RWPE2 (cell line): ENCODE data around the gene NLRP1.
A peak's percentile ranks its signal among the peaks of the same experiment; 100 is the strongest.

ENCODE experiments used
- ATAC-seq: fragments of 200-7000 bp; cut with Tn5 transposase; 3 replicates; pipeline ENCODE4 v1.9.1; 2021; ENCODE audit warnings: low read depth
- DNase-seq: peaks from one replicate; pipeline ENCODE4 v3.0.0-alpha.2; 2020; ENCODE audit warnings: low spot score
- H3K27ac ChIP-seq: fragments of 450-650 bp; 2 replicates; pipeline ENCODE4 v1.5.1; 2017; ENCODE audit warnings: mild to moderate bottlenecking; ENCODE audit not compliant: poor library complexity, severe bottlenecking
- H3K27me3 ChIP-seq: fragments of 250-450 bp; sonication (Bioruptor Pico); 2 replicates; pipeline ENCODE4 v1.5.1; 2021; ENCODE audit warnings: mild to moderate bottlenecking, moderate library complexity; ENCODE audit not compliant: insufficient read depth, poor library complexity, severe bottlenecking
- H3K36me3 ChIP-seq: fragments of 250-450 bp; sonication (Bioruptor Pico); 2 replicates; pipeline ENCODE4 v1.5.1; 2020; ENCODE audit warnings: low read depth, mild to moderate bottlenecking, moderate library complexity
- H3K4me1 ChIP-seq: fragments of 250-450 bp; sonication (Bioruptor Pico); 2 replicates; pipeline ENCODE4 v1.5.1; 2021; ENCODE audit warnings: mild to moderate bottlenecking, moderate library complexity; ENCODE audit not compliant: insufficient read depth, poor library complexity, severe bottlenecking
- H3K4me3 ChIP-seq: fragments of 250-450 bp; sonication (Bioruptor Pico); 2 replicates; pipeline ENCODE4 v1.5.1; 2021; ENCODE audit warnings: mild to moderate bottlenecking, moderate library complexity; ENCODE audit not compliant: severe bottlenecking
- H3K9me3 ChIP-seq: fragments of 250-450 bp; sonication (Bioruptor Pico); 2 replicates; pipeline ENCODE4 v1.5.1; 2021; ENCODE audit warnings: mild to moderate bottlenecking, moderate library complexity; ENCODE audit not compliant: severe bottlenecking
- TF ChIP-seq, protein P1 (sequence below): fragments of 450-650 bp; IDR thresholded peaks from one replicate; pipeline ENCODE4 v1.5.1; 2017; ENCODE audit warnings: mild to moderate bottlenecking, moderate library complexity; ENCODE audit not compliant: poor library complexity, severe bottlenecking

The NLRP1 gene

GRCh38 chr17:5558815-5559785 lies 25.2 kb downstream of the NLRP1 start:
- TF ChIP-seq, protein P1, sequence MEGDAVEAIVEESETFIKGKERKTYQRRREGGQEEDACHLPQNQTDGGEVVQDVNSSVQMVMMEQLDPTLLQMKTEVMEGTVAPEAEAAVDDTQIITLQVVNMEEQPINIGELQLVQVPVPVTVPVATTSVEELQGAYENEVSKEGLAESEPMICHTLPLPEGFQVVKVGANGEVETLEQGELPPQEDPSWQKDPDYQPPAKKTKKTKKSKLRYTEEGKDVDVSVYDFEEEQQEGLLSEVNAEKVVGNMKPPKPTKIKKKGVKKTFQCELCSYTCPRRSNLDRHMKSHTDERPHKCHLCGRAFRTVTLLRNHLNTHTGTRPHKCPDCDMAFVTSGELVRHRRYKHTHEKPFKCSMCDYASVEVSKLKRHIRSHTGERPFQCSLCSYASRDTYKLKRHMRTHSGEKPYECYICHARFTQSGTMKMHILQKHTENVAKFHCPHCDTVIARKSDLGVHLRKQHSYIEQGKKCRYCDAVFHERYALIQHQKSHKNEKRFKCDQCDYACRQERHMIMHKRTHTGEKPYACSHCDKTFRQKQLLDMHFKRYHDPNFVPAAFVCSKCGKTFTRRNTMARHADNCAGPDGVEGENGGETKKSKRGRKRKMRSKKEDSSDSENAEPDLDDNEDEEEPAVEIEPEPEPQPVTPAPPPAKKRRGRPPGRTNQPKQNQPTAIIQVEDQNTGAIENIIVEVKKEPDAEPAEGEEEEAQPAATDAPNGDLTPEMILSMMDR: no peak
- no peak overlapping the region for H3K4me3 ChIP-seq
- H3K27ac ChIP-seq: no peak overlapping the region
- no peaks in the 10 kb centered on the region for H3K9me3 ChIP-seq
- no peak for DNase-seq
- H3K27me3 ChIP-seq: no peaks in the 10 kb centered on the region
- H3K36me3 ChIP-seq: peaks cover 39% of the 10 kb centered on the region
- ATAC-seq: no peak
- no peaks in the 10 kb centered on the region for H3K4me1 ChIP-seq

GRCh38 chr17:5557990-5558389 lies 26.3 kb downstream of the NLRP1 start:
- Histone ChIP-seq H3K27me3 (no peaks in the 10 kb centered on the region), H3K4me1 (no peaks in the 10 kb centered on the region), H3K36me3 (peaks cover 45% of the 10 kb centered on the region), H3K4me3 (no peak overlapping the region), H3K9me3 (no peaks in the 10 kb centered on the region), H3K27ac (peak overlapping the region; percentile 16)
- DNase-seq (no peak), ATAC-seq (no peak)
- TF ChIP-seq, protein P1: no peak

- Histone ChIP-seq H3K4me1 (no peaks in the 10 kb centered on the region), H3K27me3 (no peaks in the 10 kb centered on the region), H3K27ac (peak overlapping the region; percentile 16), H3K9me3 (no peaks in the 10 kb centered on the region), H3K36me3 (peaks cover 51% of the 10 kb centered on the region), H3K4me3 (no peak overlapping the region)
- TF ChIP-seq, protein P1: no peak
- no peak for DNase-seq
- ATAC-seq: peak; percentile 67
These were observed 26.8 kb downstream of the NLRP1 start for GRCh38 chr17:5557485-5557884.

DNA sequence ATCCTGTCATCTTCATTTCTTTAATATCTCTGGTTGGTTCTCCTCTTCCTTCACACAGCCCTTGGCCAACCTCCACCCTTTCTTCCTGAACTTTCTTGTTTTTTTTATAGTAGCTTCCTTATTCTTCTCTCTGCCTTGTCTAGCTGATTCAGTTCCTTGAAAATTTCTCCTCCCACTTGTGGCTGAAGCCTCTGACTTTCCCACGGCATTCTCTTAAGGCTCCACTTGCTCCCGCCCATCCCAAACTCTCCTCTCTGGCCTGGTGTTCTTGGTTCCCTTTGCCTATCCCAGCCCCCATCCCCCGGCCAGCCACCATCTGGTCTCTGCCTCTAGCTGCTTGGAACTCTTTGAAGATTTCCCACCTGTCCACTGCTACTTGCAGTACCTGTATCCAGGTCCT lies 29.1 kb downstream of the NLRP1 start:
- Histone ChIP-seq H3K9me3 (no peaks in the 10 kb centered on the region), H3K4me3 (no peak overlapping the region), H3K27ac (no peak overlapping the region), H3K36me3 (peaks cover 73% of the 10 kb centered on the region), H3K4me1 (no peaks in the 10 kb centered on the region), H3K27me3 (no peaks in the 10 kb centered on the region)
- ATAC-seq (no peak), DNase-seq (no peak)
- TF ChIP-seq, protein P1: no peak

- DNase-seq (no peak), ATAC-seq (no peak)
- Histone ChIP-seq H3K27ac (no peak overlapping the region), H3K4me1 (no peaks in the 10 kb centered on the region), H3K27me3 (no peaks in the 10 kb centered on the region), H3K4me3 (no peak overlapping the region), H3K36me3 (peaks cover 72% of the 10 kb centered on the region), H3K9me3 (no peaks in the 10 kb centered on the region)
- TF ChIP-seq, protein P1: no peak
These were observed 30.8 kb downstream of the NLRP1 start for GRCh38 chr17:5553479-5553878.
